Measurements from ENCODE around the gene TSPAN18.

- TF ChIP-seq EZH2phosphoT487 (IDR thresholded peaks at IDR 0.05; ENCODE audit: borderline replicate concordance, low read length) = no peak
- TF ChIP-seq, protein P1, sequence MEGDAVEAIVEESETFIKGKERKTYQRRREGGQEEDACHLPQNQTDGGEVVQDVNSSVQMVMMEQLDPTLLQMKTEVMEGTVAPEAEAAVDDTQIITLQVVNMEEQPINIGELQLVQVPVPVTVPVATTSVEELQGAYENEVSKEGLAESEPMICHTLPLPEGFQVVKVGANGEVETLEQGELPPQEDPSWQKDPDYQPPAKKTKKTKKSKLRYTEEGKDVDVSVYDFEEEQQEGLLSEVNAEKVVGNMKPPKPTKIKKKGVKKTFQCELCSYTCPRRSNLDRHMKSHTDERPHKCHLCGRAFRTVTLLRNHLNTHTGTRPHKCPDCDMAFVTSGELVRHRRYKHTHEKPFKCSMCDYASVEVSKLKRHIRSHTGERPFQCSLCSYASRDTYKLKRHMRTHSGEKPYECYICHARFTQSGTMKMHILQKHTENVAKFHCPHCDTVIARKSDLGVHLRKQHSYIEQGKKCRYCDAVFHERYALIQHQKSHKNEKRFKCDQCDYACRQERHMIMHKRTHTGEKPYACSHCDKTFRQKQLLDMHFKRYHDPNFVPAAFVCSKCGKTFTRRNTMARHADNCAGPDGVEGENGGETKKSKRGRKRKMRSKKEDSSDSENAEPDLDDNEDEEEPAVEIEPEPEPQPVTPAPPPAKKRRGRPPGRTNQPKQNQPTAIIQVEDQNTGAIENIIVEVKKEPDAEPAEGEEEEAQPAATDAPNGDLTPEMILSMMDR (conservative IDR thresholded peaks at IDR 0.05; ENCODE audit: low read depth, low read length) = peak; percentile 35; the same call in 1 of the 2 replicates
Observed at GRCh38 chr11:44785856-44786607, 59.3 kb downstream of the TSPAN18 start.
